Keratinocyte (primary cell): ENCODE results near the gene MYRFL. TPM values are rescaled to one million over a fixed set of nuclear protein-coding genes. Genes with fewer than 3 reads are reported as not detected.

ENCODE experiments used
- DNase-seq: peaks from one replicate; pipeline ENCODE4 v3.0.0-alpha.2; 2011; ENCODE audit warnings: low read depth, missing footprints, low spot score
- FAIRE-seq: peaks from 2 replicates; lab custom pipeline; 2011; peaks lifted over from hg19 to GRCh38; lab: Jason Lieb, UNC
- H2AFZ ChIP-seq: 2 replicates; pipeline ENCODE4 v1.6.0; 2012; ENCODE audit warnings: low read length, control low read depth, inconsistent platforms; ENCODE audit not compliant: control insufficient read depth
- H3K27ac ChIP-seq: 2 replicates; pipeline ENCODE4 v1.5.1; 2011; ENCODE audit warnings: low read length; ENCODE audit not compliant: control insufficient read depth, insufficient read depth
- H3K27me3 ChIP-seq: 3 replicates; pipeline ENCODE4 v1.6.0; 2011; ENCODE audit warnings: low read length; ENCODE audit not compliant: control insufficient read depth, insufficient read depth; ENCODE audit errors: extremely low read depth
- H3K36me3 ChIP-seq, 2 experiments: 2 replicates in 1 of 2; 3 replicates in 1 of 2; pipeline ENCODE4 v1.5.1; 2011; ENCODE audit warnings: low read length in 2 of 2, mild to moderate bottlenecking in 1 of 2; ENCODE audit not compliant: control insufficient read depth in 2 of 2, insufficient read depth in 2 of 2; ENCODE audit errors: extremely low read depth in 1 of 2
- H3K4me1 ChIP-seq: 3 replicates; pipeline ENCODE4 v1.5.1; 2011; ENCODE audit warnings: low read length; ENCODE audit not compliant: control insufficient read depth, insufficient read depth; ENCODE audit errors: extremely low read depth
- H3K4me2 ChIP-seq: 3 replicates; pipeline ENCODE4 v1.6.0; 2011; ENCODE audit warnings: low read depth, low read length; ENCODE audit not compliant: control insufficient read depth, insufficient read depth; ENCODE audit errors: extremely low read depth
- H3K4me3 ChIP-seq, 3 experiments: fragments of 200-600 bp in 1 of 3; sonication (generic) in 1 of 3; 2 replicates in 2 of 3; 3 replicates in 1 of 3; pipeline ENCODE4 v1.5.1; 2011 to 2016; ENCODE audit warnings: low read length in 3 of 3, mild to moderate bottlenecking in 3 of 3, control low read depth in 2 of 3, inconsistent platforms in 1 of 3, low read depth in 1 of 3, mixed read lengths in 1 of 3, mixed run types in 1 of 3, moderate library complexity in 1 of 3; ENCODE audit not compliant: control insufficient read depth in 2 of 3, insufficient read depth in 2 of 3; ENCODE audit errors: extremely low read depth in 1 of 3
- H3K79me2 ChIP-seq: 2 replicates; pipeline ENCODE4 v1.6.0; 2012; ENCODE audit warnings: low read length; ENCODE audit not compliant: control insufficient read depth, insufficient read depth
- H3K9ac ChIP-seq: 3 replicates; pipeline ENCODE4 v1.6.0; 2011; ENCODE audit warnings: low read length; ENCODE audit not compliant: control insufficient read depth, insufficient read depth; ENCODE audit errors: extremely low read depth
- H3K9me1 ChIP-seq: 3 replicates; pipeline ENCODE4 v1.6.0; 2011; ENCODE audit warnings: low read length; ENCODE audit not compliant: control insufficient read depth, insufficient read depth; ENCODE audit errors: extremely low read depth
- H3K9me3 ChIP-seq: 2 replicates; pipeline ENCODE4 v1.5.1; 2012; ENCODE audit warnings: low read depth, low read length; ENCODE audit not compliant: control insufficient read depth
- H4K20me1 ChIP-seq: 3 replicates; pipeline ENCODE4 v1.6.0; 2011; ENCODE audit warnings: low read length; ENCODE audit not compliant: control insufficient read depth, insufficient read depth; ENCODE audit errors: extremely low read depth
- CTCF ChIP-seq, 3 experiments: IDR thresholded peaks in 1 of 3; conservative IDR thresholded peaks in 1 of 3; optimal IDR thresholded peaks in 1 of 3; 2 replicates in 2 of 3; 3 replicates in 1 of 3; pipeline versions ENCODE3 to v1.5.1; 2011; ENCODE audit warnings: low read length in 3 of 3, mild to moderate bottlenecking in 3 of 3, moderate library complexity in 2 of 3, control low read depth in 1 of 3, inconsistent platforms in 1 of 3; ENCODE audit not compliant: insufficient read depth in 2 of 3; ENCODE audit errors: extremely low read depth in 1 of 3
- EZH2 ChIP-seq: IDR thresholded peaks from one replicate; pipeline ENCODE4 v1.6.1; 2012; ENCODE audit warnings: inconsistent platforms, mild to moderate bottlenecking, low read length, moderate library complexity
- dilution Hi-C: fragments of 300-500 bp; cut with MboI; formaldehyde crosslinking; loops from one replicate; pipeline ENCODE4 v1.7.0; 2020; ENCODE audit warnings: low sequenced_read_pairs; ENCODE audit not compliant: extremely low pct_ligation_motif_present
- polyA plus RNA-seq, 5 experiments: library from polyadenylated mRNA; depleted of rRNA in 3 of 5; stranded (reverse) in 3 of 5; stranded (forward) in 1 of 5; unstranded in 1 of 5; fragments of >200 nt; gene quantifications; 1 replicate in 1 of 5; 2 replicates in 3 of 5; 3 replicates in 1 of 5; pipeline versions ENCODE4 v1.2.1 to v1.2.3, GENCODE V29; 2011 to 2012; ENCODE audit warnings: missing spikeins in 2 of 5, low read depth in 1 of 5, low replicate concordance in 1 of 5

MYRFL gene
- polyA plus RNA-seq, 1 donor (not counting 4 experiments of a cell fraction or from before 2014, with no cell fraction given), result 0.39 TPM

- Histone ChIP-seq H3K4me3 (no peak overlapping the region), H3K27me3 (no peaks in the 10 kb centered on the region), H3K4me1 (no peaks in the 10 kb centered on the region), H2AFZ (no peak overlapping the region), H4K20me1 (no peaks in the 10 kb centered on the region), H3K4me2 (no peak overlapping the region), H3K9me3 (no peaks in the 10 kb centered on the region), H3K27ac (no peak overlapping the region), H3K9ac (no peak overlapping the region), H3K79me2 (no peaks in the 10 kb centered on the region), H3K36me3 (no peaks in the 10 kb centered on the region), H3K9me1 (no peaks in the 10 kb centered on the region)
- DNase-seq (no peak), FAIRE-seq (no peak)
- dilution Hi-C loops, result no loop called here
- TF ChIP-seq CTCF (optimal IDR thresholded peaks at IDR 0.05 in 1 of 3, IDR thresholded peaks at IDR 0.05 in 1 of 3, conservative IDR thresholded peaks at IDR 0.05 in 1 of 3; ENCODE audit: extremely low read depth in 1 of 3, insufficient read depth in 2 of 3, low read length in 3 of 3) (no peak), EZH2 (no peak)
Observed at GRCh38 chr12:69835081-69835480, 10.1 kb downstream of the MYRFL start.

- no peaks in the 10 kb centered on the region for H3K79me2 ChIP-seq
- no peak overlapping the region for H3K4me3 ChIP-seq
- dilution Hi-C loops, result no loop called here
Observed at GRCh38 chr12:69836015-69836414, 11.0 kb downstream of the MYRFL start.

More at GRCh38 chr12:69836015-69836414, 11.0 kb downstream of the MYRFL start:
- Histone ChIP-seq H2AFZ (no peak overlapping the region), H3K36me3 (no peaks in the 10 kb centered on the region), H4K20me1 (no peaks in the 10 kb centered on the region), H3K4me1 (no peaks in the 10 kb centered on the region), H3K27me3 (no peaks in the 10 kb centered on the region), H3K27ac (no peak overlapping the region), H3K4me2 (no peak overlapping the region), H3K9ac (no peak overlapping the region), H3K9me1 (no peaks in the 10 kb centered on the region), H3K9me3 (no peaks in the 10 kb centered on the region)
- FAIRE-seq (no peak), DNase-seq (no peak)
- TF ChIP-seq CTCF (optimal IDR thresholded peaks at IDR 0.05 in 1 of 3, IDR thresholded peaks at IDR 0.05 in 1 of 3, conservative IDR thresholded peaks at IDR 0.05 in 1 of 3; ENCODE audit: extremely low read depth in 1 of 3, insufficient read depth in 2 of 3, low read length in 3 of 3), result no peak
